GM21619 (cell line): ENCODE data around the gene CHD9.

Experiments
- ATAC-seq: cut with Tn5 transposase; IDR thresholded peaks from one replicate; pipeline ENCODE4 v1.9.1; 2021; ENCODE audit not compliant: unreplicated experiment

Gene CHD9

GRCh38 chr16:53356478-53357207 lies 301.9 kb downstream of the CHD9 start:
- ATAC-seq, result no peak

DNA sequence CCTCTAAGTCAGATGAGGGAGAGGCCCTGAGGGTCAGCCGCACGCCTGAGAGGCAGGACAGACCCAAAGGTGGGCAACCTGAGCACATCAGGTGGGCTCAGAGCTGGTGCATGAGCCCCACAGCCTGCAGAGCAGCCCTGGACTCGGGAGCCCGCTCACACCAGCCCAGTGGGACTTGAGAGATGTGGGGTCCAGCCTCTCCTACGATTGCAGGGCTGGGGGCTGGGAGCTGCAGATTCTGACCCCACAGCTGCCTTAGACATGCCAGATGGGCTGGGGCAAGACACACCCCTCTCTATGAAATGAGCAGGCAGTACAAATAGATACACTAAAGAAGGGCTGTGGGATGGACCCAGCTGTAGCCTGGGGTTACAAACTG lies 302.4 kb downstream of the CHD9 start:
- no peak for ATAC-seq

- ATAC-seq, result no peak
These were observed 303.2 kb downstream of the CHD9 start for GRCh38 chr16:53357955-53358354.

GRCh38 chr16:53358884-53359283 lies 304.1 kb downstream of the CHD9 start:
- no peak for ATAC-seq

DNA sequence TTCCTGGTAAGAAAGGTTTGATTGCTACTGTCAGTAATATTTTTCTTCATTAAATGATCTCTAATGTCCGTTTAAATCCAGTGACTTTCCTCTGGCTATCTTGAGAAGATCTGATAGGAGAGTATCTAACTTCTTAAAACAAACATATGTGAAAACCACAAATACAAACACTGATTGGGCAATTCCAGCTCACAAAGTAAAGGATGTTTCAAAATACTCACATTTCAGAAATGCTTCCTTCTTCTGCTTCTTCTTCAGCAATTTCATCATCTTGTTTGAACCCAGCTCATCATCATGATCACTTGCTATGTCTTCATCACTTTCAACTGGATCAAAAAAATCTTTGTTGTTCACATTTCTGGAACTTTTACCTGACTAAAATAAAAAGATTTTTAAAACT lies 315.1 kb downstream of the CHD9 start:
- ATAC-seq, result no peak

GRCh38 chr16:53370827-53371226 lies 316.0 kb downstream of the CHD9 start:
- ATAC-seq, result no peak

DNA sequence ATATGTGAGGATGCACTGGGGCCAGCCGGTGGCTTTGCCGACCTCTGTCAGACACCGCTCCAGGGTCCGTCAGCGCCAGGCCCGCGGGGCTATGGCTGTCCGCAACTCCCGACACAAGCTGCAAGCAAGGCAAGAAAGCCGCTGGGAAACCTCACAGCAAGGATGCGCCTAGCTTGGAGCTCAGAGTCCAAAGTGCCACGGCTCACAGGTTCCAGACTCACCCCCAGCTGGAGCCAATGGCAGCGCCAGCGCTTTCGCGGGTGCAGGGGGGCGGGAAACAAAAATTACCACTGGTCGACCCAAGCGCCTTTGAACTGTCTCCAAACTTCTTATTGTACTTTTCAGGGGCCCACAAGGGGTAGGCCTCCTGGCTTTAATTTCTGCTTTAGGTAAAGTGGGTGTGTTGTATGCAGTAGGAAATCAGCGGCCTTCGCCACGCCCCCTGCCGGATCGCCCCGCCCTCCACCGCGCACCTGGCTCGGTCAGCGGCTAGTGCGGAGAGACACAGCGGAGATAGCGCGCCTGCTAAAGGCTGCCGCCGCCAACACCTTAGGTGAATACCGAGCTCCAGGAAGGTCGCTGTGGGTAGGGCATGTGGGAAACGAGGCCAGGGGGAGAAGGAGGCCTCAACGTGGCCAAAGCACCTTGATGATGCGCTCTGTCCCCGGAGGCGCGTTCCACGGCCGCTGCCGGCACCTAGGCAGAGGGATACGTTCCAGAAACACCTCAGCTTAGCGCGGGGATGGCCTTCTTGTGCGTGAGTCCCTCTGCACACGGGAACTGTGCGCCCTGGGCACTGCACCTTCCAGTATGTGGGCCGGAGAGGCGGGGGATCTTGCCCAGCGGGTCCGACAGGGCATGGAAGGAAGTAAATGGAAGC lies 318.4 kb downstream of the CHD9 start:
- ATAC-seq, result no peak

- no peak for ATAC-seq
These were observed 320.0 kb downstream of the CHD9 start for GRCh38 chr16:53374800-53375199.

DNA sequence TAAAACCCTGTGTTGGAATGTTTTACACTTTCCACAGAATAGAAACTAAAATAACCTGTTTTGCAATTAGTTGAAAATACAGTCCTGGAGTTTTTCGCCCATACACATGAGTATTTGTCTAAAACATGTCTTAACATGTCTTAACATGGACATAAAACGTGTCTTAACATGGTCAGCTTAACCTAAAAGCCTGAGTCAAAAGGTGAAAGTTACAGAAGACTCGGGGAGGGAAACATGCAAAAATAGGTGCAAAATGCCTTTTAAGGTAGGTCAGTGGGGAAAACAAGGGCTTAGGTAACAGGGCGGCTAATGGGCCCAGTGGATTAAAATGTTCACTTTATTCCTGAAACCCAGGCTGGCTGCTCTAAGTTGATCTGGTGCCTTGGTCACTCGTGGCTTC lies 323.3 kb downstream of the CHD9 start:
- no peak for ATAC-seq
